NCI-H187 treated with DMSO at 0.1 percent for 48 hours (cell line): ENCODE measurements around the gene CXXC1.
"Not testable (repeated sequence)": the region's sequence is repeated elsewhere in the genome, so short reads cannot be mapped to it uniquely, and the experiment has no call there.

Source experiments
- DNase-seq: peaks from one replicate; lab custom pipeline; 2025; lab: John Stamatoyannopoulos, UW

The CXXC1 gene

GRCh38 chr18:50287441-50288347 is at the start of gene CXXC1:
Gene CXXC1 (minus strand): TSS chr18:50287692. CDS start chr18:50287589, 103 bp downstream.
- peak; percentile 84 for DNase-seq

GRCh38 chr18:50334546-50335152 is 47.2 kb upstream of the CXXC1 start:
- no peak for DNase-seq

GRCh38 chr18:50331691-50332090 is 44.2 kb upstream of the CXXC1 start:
- DNase-seq = no peak

- DNase-seq = no peak
These were observed 42.7 kb upstream of the CXXC1 start for GRCh38 chr18:50330176-50330575.

GRCh38 chr18:50327983-50328382 is 40.5 kb upstream of the CXXC1 start:
- DNase-seq = no peak

- DNase-seq = no peak
These were observed 33.2 kb upstream of the CXXC1 start for GRCh38 chr18:50320719-50321118.

GRCh38 chr18:50315100-50315871 is 27.8 kb upstream of the CXXC1 start:
- no peak for DNase-seq

- DNase-seq = no peak
These were observed 26.5 kb upstream of the CXXC1 start for GRCh38 chr18:50313873-50314460.

- DNase-seq = no peak
These were observed 25.6 kb upstream of the CXXC1 start for GRCh38 chr18:50313031-50313607.

- no peak for DNase-seq
These were observed 25.0 kb upstream of the CXXC1 start for GRCh38 chr18:50312296-50313030.

GRCh38 chr18:50311650-50312049 is 24.2 kb upstream of the CXXC1 start:
- DNase-seq = no peak

- no peak for DNase-seq
These were observed 22.6 kb upstream of the CXXC1 start for GRCh38 chr18:50310080-50310479.

- not testable (repeated sequence) for DNase-seq
These were observed 21.4 kb upstream of the CXXC1 start for GRCh38 chr18:50308851-50309250.

- peak; percentile 43 for DNase-seq
These were observed 20.4 kb upstream of the CXXC1 start for GRCh38 chr18:50307738-50308470.

- DNase-seq = no peak
These were observed 19.9 kb upstream of the CXXC1 start for GRCh38 chr18:50307400-50307737.

GRCh38 chr18:50306944-50307343 is 19.5 kb upstream of the CXXC1 start:
- DNase-seq = no peak

- no peak for DNase-seq
These were observed 13.6 kb upstream of the CXXC1 start for GRCh38 chr18:50301074-50301473.

GRCh38 chr18:50299626-50300388 is 12.3 kb upstream of the CXXC1 start:
- DNase-seq = no peak

- no peak for DNase-seq
These were observed 11.2 kb upstream of the CXXC1 start for GRCh38 chr18:50298443-50299284.
